Dedifferentiated amniotic fluid mesenchymal stem cell (primary cell): ENCODE measurements around the gene BUB1B.
"Not testable (repeated sequence)": the region's sequence is repeated elsewhere in the genome, so short reads cannot be mapped to it uniquely, and the experiment has no call there.

Source experiments
- DNase-seq: peaks from one replicate; pipeline ENCODE4 v3.0.0-alpha.2; 2016; ENCODE audit errors: extremely low spot score

BUB1B gene, protein sequence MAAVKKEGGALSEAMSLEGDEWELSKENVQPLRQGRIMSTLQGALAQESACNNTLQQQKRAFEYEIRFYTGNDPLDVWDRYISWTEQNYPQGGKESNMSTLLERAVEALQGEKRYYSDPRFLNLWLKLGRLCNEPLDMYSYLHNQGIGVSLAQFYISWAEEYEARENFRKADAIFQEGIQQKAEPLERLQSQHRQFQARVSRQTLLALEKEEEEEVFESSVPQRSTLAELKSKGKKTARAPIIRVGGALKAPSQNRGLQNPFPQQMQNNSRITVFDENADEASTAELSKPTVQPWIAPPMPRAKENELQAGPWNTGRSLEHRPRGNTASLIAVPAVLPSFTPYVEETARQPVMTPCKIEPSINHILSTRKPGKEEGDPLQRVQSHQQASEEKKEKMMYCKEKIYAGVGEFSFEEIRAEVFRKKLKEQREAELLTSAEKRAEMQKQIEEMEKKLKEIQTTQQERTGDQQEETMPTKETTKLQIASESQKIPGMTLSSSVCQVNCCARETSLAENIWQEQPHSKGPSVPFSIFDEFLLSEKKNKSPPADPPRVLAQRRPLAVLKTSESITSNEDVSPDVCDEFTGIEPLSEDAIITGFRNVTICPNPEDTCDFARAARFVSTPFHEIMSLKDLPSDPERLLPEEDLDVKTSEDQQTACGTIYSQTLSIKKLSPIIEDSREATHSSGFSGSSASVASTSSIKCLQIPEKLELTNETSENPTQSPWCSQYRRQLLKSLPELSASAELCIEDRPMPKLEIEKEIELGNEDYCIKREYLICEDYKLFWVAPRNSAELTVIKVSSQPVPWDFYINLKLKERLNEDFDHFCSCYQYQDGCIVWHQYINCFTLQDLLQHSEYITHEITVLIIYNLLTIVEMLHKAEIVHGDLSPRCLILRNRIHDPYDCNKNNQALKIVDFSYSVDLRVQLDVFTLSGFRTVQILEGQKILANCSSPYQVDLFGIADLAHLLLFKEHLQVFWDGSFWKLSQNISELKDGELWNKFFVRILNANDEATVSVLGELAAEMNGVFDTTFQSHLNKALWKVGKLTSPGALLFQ

GRCh38 chr15:40160689-40161688 is at the start of gene BUB1B:
TSS of gene BUB1B (plus strand) at chr15:40161069. CDS start at chr15:40161221, 152 bp downstream.
- DNase-seq = peak; percentile 89

DNA sequence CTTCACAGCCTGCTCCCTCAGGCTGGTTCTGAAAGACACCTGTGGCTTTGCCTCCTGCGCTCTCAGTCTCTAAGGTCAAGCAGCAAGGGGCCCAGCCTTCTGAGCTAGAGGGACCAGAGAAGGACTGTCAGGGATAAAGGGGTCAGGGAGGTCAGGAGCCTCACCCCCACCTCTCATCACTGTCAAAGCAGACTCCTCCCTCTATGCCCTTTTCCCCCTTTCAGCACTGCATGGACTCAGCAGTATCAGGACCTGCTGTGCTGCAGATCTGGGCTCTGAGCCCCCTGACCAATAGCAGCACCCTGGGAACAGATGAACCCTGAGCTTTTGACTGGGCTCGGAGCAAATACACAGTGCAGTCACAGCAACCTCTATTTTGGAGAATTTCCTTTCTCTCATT is 49.0 kb upstream of the BUB1B start:
- no peak for DNase-seq

DNA sequence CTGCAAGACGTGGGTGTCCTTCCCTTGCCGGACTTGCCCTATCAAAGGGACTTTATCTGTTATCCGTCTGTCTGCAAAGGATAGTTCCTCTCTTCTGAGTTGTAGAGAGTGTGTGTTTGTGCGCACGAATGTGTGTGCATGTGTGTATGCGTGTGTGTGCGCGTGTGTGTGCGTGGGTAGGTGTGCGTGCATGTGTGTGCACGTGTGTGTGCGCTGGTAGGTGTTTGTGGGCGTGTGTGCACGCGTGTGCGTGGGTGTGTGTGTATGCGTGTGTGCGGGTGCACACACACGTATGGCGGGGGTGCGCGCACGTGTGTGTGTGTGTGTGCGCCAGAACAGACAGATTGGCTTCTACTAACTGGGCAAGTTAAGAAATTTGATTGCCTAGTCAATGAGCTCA is 48.1 kb upstream of the BUB1B start:
- DNase-seq = no peak

GRCh38 chr15:40114218-40114617 is 46.7 kb upstream of the BUB1B start:
- no peak for DNase-seq

- not testable (repeated sequence) for DNase-seq
These were observed 45.8 kb upstream of the BUB1B start for GRCh38 chr15:40115106-40115505.

- DNase-seq = no peak
These were observed 45.2 kb upstream of the BUB1B start for GRCh38 chr15:40115670-40116093.

GRCh38 chr15:40118473-40118872 is 42.4 kb upstream of the BUB1B start:
- DNase-seq = no peak

DNA sequence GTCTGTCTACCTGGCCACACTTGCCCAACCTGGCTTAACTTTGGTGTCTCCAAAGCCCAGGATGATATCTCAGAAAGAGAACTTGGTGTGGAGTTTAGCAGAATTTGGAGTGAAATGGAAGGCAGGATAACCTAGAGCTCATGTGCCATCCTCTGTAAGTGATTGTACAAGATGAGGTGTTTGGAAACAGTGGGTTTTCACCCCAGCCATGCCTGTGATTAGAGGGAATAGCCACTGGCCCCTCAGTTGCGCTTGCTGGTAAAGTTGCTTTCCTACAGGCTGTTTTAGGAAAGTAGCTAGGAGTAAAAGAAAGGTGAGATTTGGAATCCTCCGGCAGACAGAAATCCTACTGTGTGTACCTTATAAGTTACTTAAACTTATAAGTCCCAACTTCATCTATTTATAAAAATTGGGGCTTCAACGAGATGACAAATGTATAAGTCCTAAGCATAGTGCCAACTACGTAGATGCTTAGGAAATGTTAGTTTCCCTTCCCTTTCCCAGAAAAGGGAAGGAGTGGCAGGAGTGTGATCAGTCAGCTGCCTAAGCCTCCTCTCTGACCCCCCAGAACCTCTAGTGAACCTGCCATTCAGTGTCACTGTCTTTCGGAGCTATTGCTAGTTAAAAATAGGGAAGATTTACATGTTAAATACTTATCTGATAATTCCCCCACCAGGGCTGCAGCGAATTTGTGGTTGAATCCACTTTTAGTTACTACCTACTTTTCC is 38.8 kb upstream of the BUB1B start:
- no peak for DNase-seq

- DNase-seq = not testable (repeated sequence)
These were observed 37.9 kb upstream of the BUB1B start for GRCh38 chr15:40122989-40123388.

GRCh38 chr15:40123863-40124262 is 37.0 kb upstream of the BUB1B start:
- not testable (repeated sequence) for DNase-seq

- not testable (repeated sequence) for DNase-seq
These were observed 36.5 kb upstream of the BUB1B start for GRCh38 chr15:40124333-40124732.

GRCh38 chr15:40124807-40125285 is 36.0 kb upstream of the BUB1B start:
- DNase-seq = not testable (repeated sequence)

GRCh38 chr15:40125950-40126349 is 34.9 kb upstream of the BUB1B start:
- no peak for DNase-seq

- no peak for DNase-seq
These were observed 31.9 kb upstream of the BUB1B start for GRCh38 chr15:40128766-40129660.

DNA sequence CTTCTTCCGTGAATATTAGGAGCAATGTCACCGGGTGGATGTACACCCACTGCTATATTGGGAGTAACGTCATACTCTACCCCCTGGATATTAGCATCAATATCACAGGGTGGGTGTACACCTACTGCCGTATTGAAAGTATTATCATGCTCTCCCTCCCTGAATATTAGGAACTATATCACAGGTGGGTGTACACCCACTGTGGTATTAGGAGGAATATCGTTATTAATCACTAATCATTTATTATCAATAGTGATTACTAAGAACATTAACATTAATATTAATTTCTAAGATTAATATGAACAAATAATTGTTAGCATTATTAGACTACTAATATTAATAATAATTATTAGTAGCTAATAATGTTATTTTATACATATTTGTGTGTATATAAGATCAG is 30.8 kb upstream of the BUB1B start:
- DNase-seq = no peak

GRCh38 chr15:40130799-40131502 is 29.9 kb upstream of the BUB1B start:
- DNase-seq = no peak

DNA sequence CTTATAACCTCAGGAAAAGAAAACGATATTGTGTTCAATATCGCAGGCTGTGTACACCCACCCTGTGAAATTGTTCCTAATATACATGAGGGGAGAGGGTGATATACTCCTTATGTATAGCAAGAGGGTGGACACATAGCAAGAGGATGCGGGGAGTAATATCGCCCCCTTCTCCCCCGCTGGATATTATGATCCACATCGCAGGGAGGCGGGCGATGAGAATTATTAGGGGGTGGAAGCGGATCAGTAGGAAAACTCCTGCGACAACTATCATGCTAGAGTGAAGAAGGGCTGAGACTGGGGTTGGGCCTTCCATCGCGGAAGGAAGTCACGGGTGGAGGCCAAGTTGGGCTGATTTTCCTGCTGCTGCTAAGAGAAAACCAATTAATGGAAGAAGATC is 27.3 kb upstream of the BUB1B start:
- DNase-seq = no peak

- DNase-seq = no peak
These were observed 26.0 kb upstream of the BUB1B start for GRCh38 chr15:40134885-40135284.
